GM23338 (cell line): ENCODE results near the gene AGAP3.

Experiments
- ETS1 ChIP-seq: IDR thresholded peaks from 2 replicates; pipeline ENCODE4 v1.6.1; 2016; ENCODE audit warnings: antibody characterized with exemption
- EZH2 ChIP-seq: fragments of 200-600 bp; sonication (generic); IDR thresholded peaks from one replicate; pipeline ENCODE4 v1.8.0; 2017; ENCODE audit warnings: antibody characterized with exemption, mild to moderate bottlenecking, low read depth; ENCODE audit not compliant: unreplicated experiment
- EZH2phosphoT487 ChIP-seq: fragments of 200-600 bp; sonication (generic); IDR thresholded peaks from one replicate; pipeline ENCODE4 v1.8.1; 2018; ENCODE audit warnings: antibody characterized with exemption; ENCODE audit not compliant: unreplicated experiment
- JUNB ChIP-seq: IDR thresholded peaks from one replicate; pipeline ENCODE4 v1.6.1; 2016; ENCODE audit warnings: antibody characterized with exemption; ENCODE audit not compliant: unreplicated experiment
- NANOG ChIP-seq: IDR thresholded peaks from 2 replicates; pipeline ENCODE4 v1.6.1; 2016; ENCODE audit warnings: antibody characterized with exemption, borderline replicate concordance
- POLR2AphosphoS5 ChIP-seq: IDR thresholded peaks from 2 replicates; pipeline ENCODE4 v1.6.1; 2016; ENCODE audit warnings: antibody characterized with exemption, low read depth
- STAT1 ChIP-seq: IDR thresholded peaks from one replicate; pipeline ENCODE4 v1.6.1; 2016; ENCODE audit warnings: antibody characterized with exemption; ENCODE audit not compliant: unreplicated experiment
- ZNF114 ChIP-seq: fragments of 250-450 bp; sonication (Bioruptor Pico); IDR thresholded peaks from 2 replicates; pipeline ENCODE4 v1.5.0; 2020; ENCODE audit warnings: mild to moderate bottlenecking, moderate library complexity
- TF ChIP-seq, protein P1 (sequence below): IDR thresholded peaks from one replicate; pipeline ENCODE4 v1.6.1; 2018; ENCODE audit warnings: antibody characterized with exemption; ENCODE audit not compliant: unreplicated experiment
- TF ChIP-seq, protein P2 (sequence below), 2 experiments: fragments of 200-600 bp in 1 of 2; sonication (generic) in 1 of 2; conservative IDR thresholded peaks; 2 replicates each; pipeline versions ENCODE4 v1.5.1 to v1.6.1; 2016 to 2017; ENCODE audit warnings: antibody characterized with exemption in 2 of 2, low read depth in 2 of 2, mild to moderate bottlenecking in 2 of 2, moderate library complexity in 1 of 2

DNA sequence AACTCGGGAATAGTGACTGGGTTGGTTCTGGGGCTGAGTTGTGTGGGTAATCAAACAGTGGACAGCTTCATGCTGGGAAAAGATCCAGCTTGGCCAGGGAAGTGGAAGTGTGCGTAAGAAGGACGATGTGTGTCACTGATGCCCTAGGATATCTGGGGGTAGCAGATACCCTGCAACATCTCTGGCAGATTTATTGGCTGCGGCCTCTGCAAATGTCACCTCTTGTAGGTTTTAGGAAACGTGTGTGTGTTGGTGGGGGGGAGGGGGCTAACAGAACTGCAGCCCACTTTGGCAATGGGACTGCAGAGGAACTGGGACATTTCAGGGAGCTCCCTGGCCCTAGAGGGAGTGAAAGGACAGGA is 965 bp upstream of the AGAP3 start:
- TF ChIP-seq POLR2AphosphoS5 (no peak), EZH2phosphoT487 (no peak), EZH2 (no peak), JUNB (no peak), ETS1 (no peak), ZNF114 (CRISPR knock-in tag) (no peak), STAT1 (no peak), NANOG (no peak)
- TF ChIP-seq, protein P1, sequence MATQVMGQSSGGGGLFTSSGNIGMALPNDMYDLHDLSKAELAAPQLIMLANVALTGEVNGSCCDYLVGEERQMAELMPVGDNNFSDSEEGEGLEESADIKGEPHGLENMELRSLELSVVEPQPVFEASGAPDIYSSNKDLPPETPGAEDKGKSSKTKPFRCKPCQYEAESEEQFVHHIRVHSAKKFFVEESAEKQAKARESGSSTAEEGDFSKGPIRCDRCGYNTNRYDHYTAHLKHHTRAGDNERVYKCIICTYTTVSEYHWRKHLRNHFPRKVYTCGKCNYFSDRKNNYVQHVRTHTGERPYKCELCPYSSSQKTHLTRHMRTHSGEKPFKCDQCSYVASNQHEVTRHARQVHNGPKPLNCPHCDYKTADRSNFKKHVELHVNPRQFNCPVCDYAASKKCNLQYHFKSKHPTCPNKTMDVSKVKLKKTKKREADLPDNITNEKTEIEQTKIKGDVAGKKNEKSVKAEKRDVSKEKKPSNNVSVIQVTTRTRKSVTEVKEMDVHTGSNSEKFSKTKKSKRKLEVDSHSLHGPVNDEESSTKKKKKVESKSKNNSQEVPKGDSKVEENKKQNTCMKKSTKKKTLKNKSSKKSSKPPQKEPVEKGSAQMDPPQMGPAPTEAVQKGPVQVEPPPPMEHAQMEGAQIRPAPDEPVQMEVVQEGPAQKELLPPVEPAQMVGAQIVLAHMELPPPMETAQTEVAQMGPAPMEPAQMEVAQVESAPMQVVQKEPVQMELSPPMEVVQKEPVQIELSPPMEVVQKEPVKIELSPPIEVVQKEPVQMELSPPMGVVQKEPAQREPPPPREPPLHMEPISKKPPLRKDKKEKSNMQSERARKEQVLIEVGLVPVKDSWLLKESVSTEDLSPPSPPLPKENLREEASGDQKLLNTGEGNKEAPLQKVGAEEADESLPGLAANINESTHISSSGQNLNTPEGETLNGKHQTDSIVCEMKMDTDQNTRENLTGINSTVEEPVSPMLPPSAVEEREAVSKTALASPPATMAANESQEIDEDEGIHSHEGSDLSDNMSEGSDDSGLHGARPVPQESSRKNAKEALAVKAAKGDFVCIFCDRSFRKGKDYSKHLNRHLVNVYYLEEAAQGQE = no peak
- TF ChIP-seq, protein P2, sequence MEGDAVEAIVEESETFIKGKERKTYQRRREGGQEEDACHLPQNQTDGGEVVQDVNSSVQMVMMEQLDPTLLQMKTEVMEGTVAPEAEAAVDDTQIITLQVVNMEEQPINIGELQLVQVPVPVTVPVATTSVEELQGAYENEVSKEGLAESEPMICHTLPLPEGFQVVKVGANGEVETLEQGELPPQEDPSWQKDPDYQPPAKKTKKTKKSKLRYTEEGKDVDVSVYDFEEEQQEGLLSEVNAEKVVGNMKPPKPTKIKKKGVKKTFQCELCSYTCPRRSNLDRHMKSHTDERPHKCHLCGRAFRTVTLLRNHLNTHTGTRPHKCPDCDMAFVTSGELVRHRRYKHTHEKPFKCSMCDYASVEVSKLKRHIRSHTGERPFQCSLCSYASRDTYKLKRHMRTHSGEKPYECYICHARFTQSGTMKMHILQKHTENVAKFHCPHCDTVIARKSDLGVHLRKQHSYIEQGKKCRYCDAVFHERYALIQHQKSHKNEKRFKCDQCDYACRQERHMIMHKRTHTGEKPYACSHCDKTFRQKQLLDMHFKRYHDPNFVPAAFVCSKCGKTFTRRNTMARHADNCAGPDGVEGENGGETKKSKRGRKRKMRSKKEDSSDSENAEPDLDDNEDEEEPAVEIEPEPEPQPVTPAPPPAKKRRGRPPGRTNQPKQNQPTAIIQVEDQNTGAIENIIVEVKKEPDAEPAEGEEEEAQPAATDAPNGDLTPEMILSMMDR (conservative IDR thresholded peaks at IDR 0.05; ENCODE audit: low read depth in 2 of 2) = no peak
